Measurements from ENCODE around the gene DUSP19.

The DUSP19 gene

DNA sequence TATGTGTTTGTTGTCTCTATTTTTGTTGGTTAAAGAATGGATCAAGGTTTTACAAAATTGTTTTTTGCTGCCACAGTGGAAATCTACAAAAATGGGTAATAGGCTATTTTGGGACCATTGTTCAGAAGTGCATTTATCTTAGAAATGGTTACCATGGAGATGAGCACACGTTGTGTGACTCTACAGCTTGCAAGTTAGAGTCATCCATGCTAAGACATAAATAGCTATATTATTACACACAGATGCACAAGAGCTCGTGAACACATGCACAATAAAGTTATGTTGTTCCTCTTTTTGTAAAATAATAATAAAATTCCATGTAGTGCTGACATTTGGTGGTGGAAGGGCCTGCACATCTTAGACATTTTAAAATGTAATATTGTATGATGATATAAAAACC, 15.5 kb upstream of the DUSP19 start:
- in situ Hi-C loops (cut with HindIII; ENCODE audit: low sequenced_read_pairs) = no loop called here

DNA sequence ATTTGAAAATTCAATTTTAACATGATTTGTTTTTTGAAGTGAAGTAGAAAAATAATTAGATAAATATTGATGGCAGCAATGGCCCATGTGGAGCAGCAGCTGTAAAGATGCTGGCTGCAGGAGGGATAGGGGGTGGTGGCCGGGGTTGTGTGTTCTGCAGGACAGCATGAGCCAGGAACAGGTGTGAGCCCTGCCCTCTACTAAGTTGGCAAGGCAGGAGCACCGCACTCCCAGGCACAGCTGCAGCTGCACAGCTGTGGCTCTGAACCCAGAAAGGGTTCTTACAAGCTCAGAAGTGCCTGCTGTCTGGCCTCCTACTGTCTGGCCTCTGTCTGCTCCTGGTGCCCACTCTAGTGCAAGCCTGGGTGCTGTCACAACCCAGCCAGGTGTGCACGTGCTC, 10.0 kb upstream of the DUSP19 start:
- in situ Hi-C loops (cut with HindIII; ENCODE audit: low sequenced_read_pairs) = no loop called here

GRCh38 chr2:183069174-183069573, 9.4 kb upstream of the DUSP19 start:
- in situ Hi-C loops (cut with HindIII; ENCODE audit: low sequenced_read_pairs) = no loop called here

- in situ Hi-C loops (cut with HindIII; ENCODE audit: low sequenced_read_pairs) = no loop called here
Observed at GRCh38 chr2:183070942-183071844, 7.4 kb upstream of the DUSP19 start.

DNA sequence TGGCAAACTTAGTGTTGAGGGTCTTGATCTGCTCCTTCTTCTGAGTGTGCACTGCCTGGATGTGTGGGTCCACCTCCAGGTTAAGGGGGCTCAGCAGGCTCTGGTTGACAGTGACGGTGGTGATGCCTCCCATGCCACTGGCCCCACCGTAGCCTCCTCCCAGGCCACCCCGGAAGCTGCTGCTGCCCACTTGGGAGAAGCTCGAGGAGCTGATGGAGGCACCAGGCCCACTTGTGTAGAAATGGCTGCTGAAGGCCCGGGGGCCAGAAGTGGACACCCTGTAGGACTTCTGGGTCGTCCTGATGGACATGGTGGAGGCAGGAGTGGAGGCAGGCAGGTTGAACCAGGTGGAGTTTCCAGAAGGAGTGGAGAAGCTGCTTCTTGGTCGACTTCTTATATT, 6.4 kb upstream of the DUSP19 start:
- in situ Hi-C loops (cut with HindIII; ENCODE audit: low sequenced_read_pairs) = no loop called here

DNA sequence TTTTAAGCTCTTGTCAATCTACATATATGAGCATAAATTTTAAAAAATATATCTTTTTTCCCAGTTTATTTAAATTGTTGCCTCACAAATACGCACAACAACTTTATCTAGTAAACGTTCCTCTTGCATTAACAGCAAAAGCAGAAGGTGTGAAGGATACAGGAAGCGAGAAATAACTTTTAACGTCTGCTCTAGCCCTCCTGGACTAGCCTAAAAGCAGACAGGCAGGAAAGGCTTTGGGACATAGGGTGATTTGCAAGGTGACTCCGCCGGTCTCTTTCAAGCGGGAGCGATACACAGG, 434 bp upstream of the DUSP19 start:
- in situ Hi-C loops (cut with HindIII; ENCODE audit: low sequenced_read_pairs) = no loop called here

DNA sequence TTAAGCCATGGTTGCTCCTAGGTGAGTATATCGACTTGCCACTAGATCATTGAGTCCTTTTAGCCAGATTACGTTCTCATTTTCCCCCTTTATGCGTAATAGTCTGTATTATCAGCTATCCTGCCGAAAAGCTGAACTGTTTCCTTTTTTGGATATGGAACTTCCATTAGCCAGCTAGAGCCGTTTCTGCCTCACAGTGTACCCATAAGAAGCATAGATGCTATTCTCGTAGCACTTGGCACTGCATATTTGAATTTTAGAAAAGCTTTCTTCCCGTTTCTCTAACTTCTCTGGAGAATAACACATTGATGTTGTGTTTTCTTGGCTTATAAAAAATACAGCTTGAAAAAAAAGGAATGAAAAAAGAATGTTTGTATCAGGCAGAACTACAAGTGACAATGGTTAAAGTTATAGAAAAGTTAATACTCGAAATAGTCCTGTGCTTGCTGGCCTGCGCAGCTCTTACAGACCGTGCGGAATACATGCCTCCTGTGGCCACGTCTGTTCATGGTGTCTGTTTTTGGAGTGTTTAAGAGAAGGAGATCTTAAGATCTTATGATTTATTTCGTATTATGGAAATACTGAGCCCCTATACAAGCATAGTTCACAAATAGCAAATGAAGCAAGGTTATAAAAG, 710 bp downstream of the DUSP19 start:
- in situ Hi-C loops (cut with HindIII; ENCODE audit: low sequenced_read_pairs) = no loop called here

DNA sequence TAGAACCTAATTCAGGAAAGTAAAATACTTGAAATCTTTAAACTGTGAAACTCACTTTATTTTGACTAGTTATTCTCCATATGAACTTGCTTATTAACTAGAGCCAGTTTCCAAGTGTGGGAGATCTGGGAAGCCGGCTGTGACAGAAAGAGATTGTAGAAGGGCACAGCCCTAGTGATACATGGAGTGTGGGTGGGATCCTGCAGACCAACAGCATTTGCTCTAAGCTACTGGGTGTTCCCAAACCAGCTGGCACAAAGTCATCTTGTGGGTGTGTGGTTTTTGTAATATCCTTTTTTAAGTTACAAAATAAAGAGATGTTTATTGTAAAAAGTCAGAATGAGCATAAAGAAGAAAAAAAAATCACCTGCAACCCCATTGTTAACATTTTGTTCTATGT, 3.4 kb downstream of the DUSP19 start:
- in situ Hi-C loops (cut with HindIII; ENCODE audit: low sequenced_read_pairs) = no loop called here

- in situ Hi-C loops (cut with HindIII; ENCODE audit: low sequenced_read_pairs) = no loop called here
Observed at GRCh38 chr2:183088061-183088460, 9.5 kb downstream of the DUSP19 start.

- in situ Hi-C loops (cut with HindIII; ENCODE audit: low sequenced_read_pairs) = no loop called here
Observed at GRCh38 chr2:183089192-183089851, 10.8 kb downstream of the DUSP19 start.

DNA sequence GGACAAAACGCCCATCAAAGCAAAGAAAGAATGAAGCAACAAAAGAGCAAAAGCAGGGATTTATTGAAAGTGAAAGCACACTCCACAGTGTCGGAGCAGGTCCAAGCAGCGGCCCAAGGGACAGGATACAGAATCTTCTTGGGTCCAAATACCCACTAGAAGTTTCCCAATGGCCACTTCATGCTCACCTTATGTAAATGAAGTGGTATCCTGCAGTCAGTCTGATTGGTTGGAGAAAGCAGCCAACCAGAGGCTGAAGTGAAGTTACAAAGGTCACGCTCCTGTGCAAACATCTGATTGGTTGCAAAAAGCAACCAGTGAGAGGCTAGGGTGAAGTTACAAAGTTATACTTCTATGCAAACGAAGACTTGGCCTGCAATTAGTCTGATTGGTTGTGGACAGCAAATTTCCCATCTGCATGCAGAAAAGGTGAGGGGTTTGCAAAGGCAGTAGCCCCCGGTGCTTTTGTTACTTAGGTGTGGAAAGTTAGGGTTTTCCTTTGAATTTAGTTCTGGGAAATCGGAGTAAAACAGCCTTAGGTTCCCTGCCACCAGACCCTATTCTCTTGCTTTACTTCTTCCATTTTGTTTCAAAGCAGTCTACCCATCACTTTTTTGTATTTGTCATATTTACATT, 12.9 kb downstream of the DUSP19 start:
- in situ Hi-C loops (cut with HindIII; ENCODE audit: low sequenced_read_pairs) = no loop called here

DNA sequence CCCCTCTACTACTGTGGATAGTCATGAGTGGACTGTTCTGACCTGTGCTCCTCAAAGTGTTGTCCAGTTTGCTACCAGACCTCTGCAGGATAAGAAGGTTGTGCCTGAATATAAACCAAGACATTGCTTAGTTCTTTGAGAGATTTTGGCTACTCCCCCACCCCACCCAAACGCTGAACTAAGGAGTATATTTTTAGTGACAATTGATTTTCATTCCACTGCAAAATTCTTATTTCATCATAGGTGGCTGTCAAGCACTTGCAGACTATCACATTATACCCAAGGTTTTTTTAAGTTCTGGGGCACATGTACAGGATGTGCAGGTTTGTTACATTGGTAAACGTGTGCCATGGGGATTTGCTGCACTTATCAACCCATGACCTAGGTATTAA, 13.4 kb downstream of the DUSP19 start:
- in situ Hi-C loops (cut with HindIII; ENCODE audit: low sequenced_read_pairs) = no loop called here

DNA sequence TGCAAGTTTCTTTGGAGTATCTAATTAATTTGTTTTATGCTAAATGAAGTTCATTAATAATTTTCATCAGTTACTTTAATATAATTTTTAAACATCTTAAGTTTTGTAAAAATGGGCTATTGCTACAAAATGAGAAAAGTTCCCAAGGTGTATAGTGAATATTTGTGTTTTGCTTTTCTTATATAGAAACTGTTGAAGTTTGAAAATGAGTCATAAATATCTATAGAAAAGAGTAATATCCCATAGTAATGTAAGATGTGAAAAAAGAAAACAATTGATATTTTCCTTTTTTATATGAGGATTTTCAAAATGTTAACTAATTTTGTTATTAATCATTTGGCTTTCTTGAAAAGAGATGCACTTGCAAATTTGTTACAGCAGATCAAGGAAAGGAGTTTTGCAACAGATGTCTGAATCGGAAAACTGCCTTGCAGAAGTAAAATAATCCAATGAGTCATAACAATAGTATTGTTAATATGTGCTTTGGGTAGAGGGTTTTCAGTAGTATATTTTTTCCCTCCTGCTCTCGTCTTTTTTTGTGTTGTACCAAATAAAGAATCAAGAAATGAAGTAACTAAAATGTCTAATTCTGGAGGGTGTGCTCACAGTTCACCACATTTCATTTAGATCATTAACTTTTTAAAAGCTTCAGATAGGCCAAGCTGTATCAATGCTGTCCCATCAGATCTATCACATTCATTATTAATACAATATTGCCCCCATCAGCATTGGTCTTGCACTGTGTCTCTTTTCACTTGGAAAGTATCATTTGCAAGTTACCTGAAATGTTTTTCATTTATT, 15.5 kb downstream of the DUSP19 start:
- in situ Hi-C loops (cut with HindIII; ENCODE audit: low sequenced_read_pairs) = no loop called here

- in situ Hi-C loops (cut with HindIII; ENCODE audit: low sequenced_read_pairs) = no loop called here
Observed at GRCh38 chr2:183105402-183106134, 27.0 kb downstream of the DUSP19 start.

DNA sequence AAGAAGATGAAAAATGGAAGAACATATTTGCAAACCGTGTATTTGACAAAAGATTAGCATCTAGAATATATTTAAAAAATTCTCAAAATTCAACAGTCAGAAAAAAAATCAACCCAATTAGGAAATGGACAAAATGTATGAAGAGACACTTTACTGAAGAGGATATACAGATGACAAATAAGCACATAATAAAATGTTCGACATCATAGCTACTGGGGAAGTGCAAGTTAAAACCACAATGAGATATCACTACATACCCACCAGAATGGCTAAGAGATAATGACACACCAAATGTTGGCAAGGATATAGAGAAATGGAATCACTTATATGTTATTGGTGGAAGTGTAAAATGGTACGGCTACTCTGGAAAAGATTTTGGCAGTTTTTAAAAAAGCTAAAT, 34.0 kb downstream of the DUSP19 start:
- in situ Hi-C loops (cut with HindIII; ENCODE audit: low sequenced_read_pairs) = no loop called here

DNA sequence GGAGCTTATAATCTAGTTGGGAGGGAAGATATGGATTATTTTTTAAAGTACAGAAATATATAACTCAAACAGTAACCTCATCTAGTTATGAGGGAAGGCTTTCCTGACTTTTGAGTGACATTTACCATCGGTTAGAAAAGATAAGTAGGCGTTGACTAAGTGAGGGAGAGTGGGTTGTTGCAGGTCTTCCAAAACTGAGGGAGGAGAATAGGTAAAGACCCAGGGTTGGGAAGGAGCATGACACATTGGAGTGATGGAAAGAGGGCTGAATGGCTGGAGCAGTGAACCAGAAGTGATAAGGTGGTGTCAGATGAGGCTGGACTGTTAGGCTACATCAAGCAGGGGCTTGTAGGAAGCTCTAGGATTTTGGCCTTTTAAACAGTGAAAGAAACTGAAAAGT, 35.1 kb downstream of the DUSP19 start:
- in situ Hi-C loops (cut with HindIII; ENCODE audit: low sequenced_read_pairs) = no loop called here

GRCh38 chr2:183117226-183117625, 38.7 kb downstream of the DUSP19 start:
- in situ Hi-C loops (cut with HindIII; ENCODE audit: low sequenced_read_pairs) = no loop called here

DNA sequence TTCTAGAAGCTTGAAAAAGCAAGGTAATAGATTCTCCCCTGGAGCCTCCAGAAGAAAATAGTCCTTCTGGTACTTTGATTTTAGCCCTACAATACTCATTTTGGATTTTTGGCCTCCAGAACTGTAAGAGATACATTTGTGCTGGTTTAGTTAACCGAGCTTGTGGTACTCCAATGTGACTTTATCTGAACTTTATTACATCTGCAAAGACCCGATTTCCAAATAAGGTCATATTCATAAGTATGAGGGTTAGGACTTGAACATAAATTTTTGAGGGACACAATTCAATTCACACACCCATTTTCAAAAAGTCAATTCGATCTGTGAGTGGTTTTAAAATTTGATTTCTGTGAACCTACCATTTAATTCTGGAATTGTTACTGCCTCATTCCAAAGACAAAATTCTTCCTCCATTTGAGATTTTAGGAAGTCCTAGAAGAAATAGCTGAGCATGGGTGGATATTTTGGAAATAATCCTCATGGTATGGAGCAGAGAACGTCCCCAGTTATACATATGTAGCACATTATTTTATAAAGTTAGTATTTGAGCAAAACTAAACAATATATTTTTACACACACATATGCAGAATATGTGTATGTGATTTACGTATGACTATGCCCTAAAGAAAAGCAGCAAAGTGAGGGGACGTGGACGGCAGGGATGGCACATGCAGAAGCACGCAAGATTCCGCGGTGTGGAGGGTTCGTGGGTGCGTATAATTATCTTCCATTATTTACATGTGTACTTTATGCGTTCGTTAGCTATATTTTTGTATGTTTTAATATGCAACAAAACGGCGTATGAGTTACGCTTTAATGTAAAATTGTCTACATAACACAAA, 44.8 kb downstream of the DUSP19 start:
- in situ Hi-C loops (cut with HindIII; ENCODE audit: low sequenced_read_pairs) = no loop called here

GRCh38 chr2:183123959-183124221, 45.3 kb downstream of the DUSP19 start:
- in situ Hi-C loops (cut with HindIII; ENCODE audit: low sequenced_read_pairs) = no loop called here

Data from DLD1 (cell line).